HG03135 (cell line): ENCODE data around the gene ADGRL3.

Experiments used
- ATAC-seq: cut with Tn5 transposase; IDR thresholded peaks from one replicate; pipeline ENCODE4 v1.9.1; 2021; ENCODE audit warnings: mild to moderate bottlenecking, moderate library complexity; ENCODE audit not compliant: unreplicated experiment

Gene ADGRL3

DNA sequence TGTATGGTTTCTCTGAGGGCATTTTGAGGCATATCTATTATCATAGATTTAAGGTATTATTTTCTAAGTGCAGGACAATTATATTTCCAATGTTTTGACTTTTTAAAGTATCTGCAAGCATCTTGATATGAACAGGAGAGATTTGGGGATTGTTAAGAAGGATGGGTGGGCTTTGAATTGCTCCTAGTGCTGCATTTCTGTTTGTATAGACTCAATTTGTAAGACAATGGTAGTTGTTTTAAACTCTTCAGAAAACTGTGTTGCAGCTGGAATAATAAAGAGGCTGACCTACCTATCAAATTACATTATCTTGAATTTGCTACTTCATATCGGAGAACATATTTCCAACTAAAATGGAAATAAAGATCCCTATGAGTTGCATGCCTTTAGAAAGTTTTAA lies 570.3 kb downstream of the ADGRL3 start:
- no peak for ATAC-seq

- ATAC-seq: no peak
Observed at GRCh38 chr4:61771056-61771455, 570.9 kb downstream of the ADGRL3 start.

DNA sequence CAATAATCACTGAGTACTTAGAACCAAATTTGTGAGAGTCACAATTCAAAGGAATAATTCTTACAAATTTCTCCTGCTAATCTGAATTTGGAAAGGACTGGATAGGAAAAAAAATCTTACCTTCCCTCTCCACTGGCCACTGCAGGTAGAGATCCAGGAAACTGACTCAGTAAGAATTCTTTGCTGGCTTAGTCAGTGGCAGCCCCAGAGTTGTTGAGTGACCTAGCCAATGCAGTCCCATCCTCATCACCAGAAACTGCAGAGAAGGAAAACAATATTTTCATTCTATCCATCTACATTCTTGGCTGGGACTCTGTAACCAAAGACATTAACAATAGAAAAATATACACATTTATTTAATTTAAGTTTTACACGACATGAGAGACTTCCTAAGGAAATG lies 572.0 kb downstream of the ADGRL3 start:
- no peak for ATAC-seq

- ATAC-seq: no peak
Observed at GRCh38 chr4:61773655-61774245, 573.6 kb downstream of the ADGRL3 start.

DNA sequence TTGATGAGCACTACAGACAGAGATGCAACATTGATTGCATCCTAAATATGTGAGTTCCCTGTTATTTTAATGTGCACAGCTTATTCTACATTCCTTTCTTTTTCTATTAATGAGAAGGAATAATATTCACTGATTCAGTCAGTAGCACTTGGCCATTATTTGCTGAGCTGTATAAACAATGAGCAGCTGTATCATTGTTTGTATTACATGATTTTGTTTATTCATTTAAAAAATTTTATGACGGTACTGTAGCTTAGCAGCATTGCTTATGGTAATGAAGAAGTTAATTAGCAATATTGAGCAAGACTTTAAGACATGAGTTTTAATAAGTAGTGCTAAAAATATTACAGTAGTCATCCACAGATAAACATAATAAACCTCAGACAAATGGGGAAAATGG lies 582.0 kb downstream of the ADGRL3 start:
- ATAC-seq: no peak

DNA sequence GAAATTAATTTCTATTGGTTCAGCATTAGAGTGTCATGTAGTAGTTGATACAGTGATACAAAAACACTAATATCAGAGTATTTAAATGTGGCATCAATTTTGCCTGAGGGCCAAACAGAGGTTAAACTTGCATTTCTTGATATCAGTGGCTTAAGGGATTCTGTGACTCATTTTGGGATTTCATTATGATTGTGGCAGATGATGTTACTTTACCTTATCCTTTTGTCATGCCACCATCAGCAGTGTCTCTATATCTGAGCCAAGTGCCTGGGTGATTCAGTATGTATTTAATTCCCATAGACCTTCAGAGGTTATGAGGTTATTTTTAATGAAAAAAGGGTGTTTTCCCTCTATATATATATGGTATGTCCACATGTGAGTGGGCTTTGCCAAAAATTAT lies 582.9 kb downstream of the ADGRL3 start:
- no peak for ATAC-seq

DNA sequence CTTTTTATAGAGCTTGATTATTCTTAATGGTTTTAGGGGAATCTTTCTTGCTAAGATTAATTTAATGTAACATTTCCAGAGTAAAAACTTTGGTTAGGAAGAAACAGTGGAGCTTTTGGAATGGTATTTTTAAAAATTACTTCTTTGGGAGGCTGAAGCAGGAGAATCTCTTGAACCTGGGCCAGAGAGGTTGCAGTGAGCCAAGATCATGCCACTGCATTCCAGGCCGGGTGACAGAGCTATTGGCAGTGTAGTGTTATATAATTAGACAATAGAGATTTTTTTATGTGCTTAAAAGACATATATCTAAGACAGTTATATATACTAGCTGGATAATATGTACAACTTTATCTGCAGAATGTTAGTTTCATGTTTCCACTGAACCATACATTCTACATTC lies 585.6 kb downstream of the ADGRL3 start:
- no peak for ATAC-seq

DNA sequence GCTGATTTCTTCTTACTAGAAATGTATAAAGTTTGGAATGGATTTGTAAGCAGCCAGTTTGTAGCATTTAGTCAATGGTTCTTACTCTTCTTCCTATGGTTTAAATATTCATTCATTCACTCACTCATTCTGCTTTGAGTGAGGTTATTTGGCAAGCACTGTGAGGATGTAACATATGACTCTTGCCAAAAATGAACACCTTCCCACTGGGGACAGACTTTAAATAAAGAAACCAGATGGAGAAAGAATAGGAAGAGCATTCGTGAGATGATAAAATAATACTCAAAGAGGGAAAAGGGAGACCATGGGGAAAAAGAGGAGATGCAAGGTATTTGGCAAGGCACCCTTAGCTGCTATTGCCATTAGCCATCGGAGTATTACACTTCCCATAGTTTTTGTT lies 586.1 kb downstream of the ADGRL3 start:
- ATAC-seq: no peak

DNA sequence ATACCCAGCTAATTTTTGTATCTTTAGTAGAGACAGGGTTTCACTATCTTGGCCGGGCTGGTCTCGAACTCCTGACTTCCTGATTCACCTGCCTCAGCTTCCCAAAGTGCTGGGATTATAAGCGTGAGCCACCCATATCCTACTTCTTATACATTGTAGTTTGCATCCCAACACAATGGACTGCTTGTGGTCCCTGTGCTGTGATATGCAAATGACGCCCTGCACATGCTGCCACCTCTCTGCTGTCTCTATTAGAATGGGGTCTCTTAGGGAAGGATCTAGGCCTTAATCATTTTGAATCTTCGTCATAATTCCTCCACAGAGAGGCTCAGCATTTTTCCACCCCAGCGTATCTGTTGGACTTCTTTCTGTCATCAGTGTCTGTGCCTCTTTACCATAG lies 595.9 kb downstream of the ADGRL3 start:
- no peak for ATAC-seq

DNA sequence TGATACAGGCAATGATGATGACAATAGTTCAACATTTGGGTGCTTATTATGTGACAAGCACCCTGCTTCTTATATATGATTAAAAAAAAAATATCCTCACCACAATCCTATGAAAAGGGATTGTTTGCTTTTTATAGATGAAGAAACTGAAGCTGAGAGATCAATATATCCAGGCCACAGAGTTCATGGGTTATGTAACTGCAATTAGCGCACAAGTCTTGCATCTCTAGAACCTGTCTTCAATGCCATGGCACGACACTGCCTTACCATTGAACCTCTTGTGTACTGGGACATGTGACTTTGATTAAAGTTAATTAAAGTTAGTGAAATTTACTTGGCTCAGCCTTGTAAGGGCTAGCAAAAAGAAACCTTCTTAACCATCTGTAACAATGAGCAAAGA lies 599.7 kb downstream of the ADGRL3 start:
- no peak for ATAC-seq

- no peak for ATAC-seq
Observed at GRCh38 chr4:61805227-61805626, 605.1 kb downstream of the ADGRL3 start.

GRCh38 chr4:61805979-61806378 lies 605.9 kb downstream of the ADGRL3 start:
- no peak for ATAC-seq

DNA sequence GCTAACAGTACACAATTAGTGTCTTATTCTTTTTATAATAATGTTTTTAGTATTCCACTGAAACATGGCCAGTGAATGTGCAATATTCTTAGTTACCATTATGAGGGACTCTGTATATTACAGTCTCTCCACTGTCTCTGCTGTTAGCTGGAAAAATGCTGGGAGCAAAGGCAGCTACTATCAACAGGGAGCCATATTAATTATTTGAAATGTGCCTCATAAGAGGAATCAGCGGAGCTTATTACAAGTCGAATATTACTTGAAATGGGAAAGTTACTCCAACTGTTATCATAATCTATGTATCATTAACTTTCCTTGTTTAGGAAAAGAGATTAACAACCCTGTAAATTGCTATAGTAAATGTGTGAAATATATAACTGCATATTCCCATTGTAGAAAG lies 612.0 kb downstream of the ADGRL3 start:
- ATAC-seq: no peak

DNA sequence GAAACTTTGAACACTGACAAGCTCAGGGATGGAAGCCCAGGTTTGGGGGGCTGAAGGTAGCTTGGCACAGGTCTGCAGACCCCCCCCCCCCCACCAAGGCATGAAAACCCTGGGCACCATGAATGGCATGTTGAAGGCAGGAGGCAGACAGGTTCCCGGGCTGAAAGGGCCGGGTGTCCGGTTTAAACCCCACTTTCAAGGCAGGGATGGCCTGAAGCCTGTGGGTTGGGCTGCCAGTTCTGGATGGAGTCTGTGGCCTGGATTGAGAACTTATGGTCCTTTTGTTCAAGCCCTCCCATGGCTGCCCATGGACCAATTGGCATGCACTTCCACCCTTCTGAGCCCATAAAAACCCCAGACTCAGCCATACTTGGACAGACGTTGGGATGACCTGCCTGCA lies 616.9 kb downstream of the ADGRL3 start:
- ATAC-seq: no peak

GRCh38 chr4:61820136-61820535 lies 620.0 kb downstream of the ADGRL3 start:
- ATAC-seq: no peak

DNA sequence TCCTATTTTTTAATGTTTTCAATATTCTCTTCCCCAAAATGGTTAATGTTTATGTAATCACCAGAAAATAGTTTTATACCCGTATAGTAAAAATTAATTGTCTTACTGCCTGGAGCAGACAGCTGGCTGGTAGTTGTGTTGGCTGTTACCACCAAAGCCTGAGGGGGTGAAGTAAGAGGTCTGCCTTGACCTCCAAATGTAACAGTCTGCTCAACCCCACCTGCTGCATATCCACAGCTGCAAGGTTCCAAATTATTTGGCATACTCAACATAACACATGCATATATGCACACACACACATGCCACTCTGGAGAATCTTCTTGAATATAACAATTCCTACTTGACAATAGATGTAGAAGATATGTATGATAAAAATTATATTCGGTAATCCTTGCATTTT lies 624.3 kb downstream of the ADGRL3 start:
- ATAC-seq: no peak

- ATAC-seq: no peak
Observed at GRCh38 chr4:61827907-61828391, 627.8 kb downstream of the ADGRL3 start.

- no peak for ATAC-seq
Observed at GRCh38 chr4:61828960-61829359, 628.8 kb downstream of the ADGRL3 start.

DNA sequence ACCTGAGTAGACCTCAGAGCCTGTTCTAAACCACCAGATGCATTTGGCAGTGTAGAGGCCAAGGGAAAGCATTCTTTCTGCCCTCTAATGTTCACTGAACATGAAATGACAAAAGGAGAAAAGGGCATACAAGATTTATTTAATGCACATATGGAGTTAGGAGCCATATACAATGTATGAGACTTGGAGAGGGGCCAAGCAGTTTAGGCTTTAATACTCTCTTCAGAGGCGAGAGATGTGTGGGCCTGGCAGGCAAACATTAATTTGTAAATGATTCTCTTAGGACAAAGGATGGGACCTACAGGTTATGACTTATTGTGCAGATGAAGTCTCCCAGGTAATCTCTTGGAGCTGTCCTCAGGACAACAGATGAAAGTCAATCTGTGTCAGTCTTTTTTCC lies 631.9 kb downstream of the ADGRL3 start:
- no peak for ATAC-seq

DNA sequence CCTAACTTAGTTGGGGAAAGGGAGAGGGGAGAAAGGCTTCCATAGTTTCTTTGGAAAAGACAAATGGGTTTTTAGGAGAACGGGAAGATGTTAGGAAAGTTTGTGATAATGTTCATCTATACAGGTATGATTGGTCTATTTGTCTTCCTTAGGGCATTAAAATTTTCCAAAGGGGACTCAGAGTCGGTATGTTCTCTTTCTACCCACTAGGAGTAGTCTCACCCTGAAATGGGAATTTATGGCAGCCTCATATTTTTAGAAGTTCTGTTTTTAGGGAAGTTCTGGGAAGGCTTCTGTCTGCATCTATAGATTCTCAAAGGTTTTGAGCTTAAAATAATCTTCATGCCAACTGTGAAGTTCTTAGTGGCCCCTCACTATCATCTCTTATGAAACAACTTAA lies 637.3 kb downstream of the ADGRL3 start:
- no peak for ATAC-seq

DNA sequence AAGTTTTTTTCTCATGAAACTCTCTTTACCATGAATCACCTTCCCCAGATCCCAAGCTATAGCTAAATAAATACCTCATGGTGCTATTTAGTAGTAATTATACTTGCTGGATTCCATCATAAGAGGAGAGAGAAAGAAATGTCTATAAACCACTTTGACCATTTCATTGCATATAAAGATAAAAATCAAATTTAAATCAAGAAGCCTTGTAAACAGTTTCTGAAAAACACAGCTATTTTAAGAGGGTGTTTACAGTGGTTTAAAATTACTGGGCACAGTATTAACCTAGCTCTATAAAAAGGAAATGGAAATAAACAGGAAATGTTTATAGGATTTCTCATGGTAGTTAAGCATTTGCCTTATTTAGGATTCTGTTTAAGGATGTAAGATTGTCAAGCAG lies 637.9 kb downstream of the ADGRL3 start:
- no peak for ATAC-seq

DNA sequence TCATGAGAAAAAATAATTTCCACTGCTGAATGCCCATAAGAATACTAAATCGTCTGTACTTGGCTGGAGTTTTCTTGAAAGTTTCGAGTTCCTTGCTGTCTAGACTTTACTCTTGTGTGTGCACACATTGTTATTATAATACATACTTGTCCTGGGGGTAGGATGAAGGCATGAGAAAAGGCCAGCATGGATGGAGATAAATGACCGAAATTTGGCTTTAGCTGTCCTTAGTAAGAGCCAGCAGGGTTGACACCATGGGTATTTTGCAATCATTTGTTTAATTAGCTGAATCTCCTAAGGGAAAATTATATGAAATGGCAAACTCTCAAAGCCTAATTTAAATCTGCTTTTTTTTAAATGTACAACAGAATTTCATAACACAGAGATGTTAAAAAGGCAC lies 641.6 kb downstream of the ADGRL3 start:
- ATAC-seq: no peak

DNA sequence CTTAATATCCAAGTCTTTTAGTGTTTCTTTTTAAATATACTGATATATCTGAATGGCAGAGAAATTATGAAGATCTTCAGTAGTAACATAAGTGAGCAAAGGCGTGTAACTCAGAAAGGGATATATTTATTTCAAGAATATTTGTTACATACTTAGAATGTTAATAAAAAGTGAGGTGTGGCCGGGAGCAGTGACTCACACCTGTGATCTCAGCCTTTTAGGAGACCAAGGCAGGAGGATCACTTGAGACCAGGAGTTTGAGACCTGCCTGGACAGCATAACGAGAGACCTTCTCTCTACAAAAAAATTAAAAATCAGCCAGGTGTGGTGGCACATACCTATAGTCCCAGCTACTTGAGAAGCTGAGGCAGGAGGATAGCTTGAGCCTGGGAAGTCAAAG lies 651.0 kb downstream of the ADGRL3 start:
- ATAC-seq: no peak
